Neural crest cell (in vitro differentiated cells): ENCODE measurements around the gene EPHA4. TPM values are rescaled to one million over a fixed set of nuclear protein-coding genes. Genes with fewer than 3 reads are reported as not detected.

Source experiments
- DNase-seq: peaks from one replicate; pipeline ENCODE4 v3.0.0; 2021; ENCODE audit warnings: low read depth, mixed read lengths, low spot score
- H3K27ac Mint-ChIP-seq: one replicate; pipeline ENCODE4 v1.8.0; 2021; ENCODE audit warnings: mild to moderate bottlenecking, mixed read lengths; ENCODE audit not compliant: unreplicated experiment
- H3K27me3 Mint-ChIP-seq: 2 replicates; pipeline ENCODE4 v1.8.0; 2021; ENCODE audit warnings: low read depth, mild to moderate bottlenecking, mixed read lengths
- H3K36me3 Mint-ChIP-seq: 2 replicates; pipeline ENCODE4 v1.8.0; 2021; ENCODE audit warnings: low read depth, mild to moderate bottlenecking, mixed read lengths
- H3K4me1 Mint-ChIP-seq: 2 replicates; pipeline ENCODE4 v1.8.0; 2021; ENCODE audit warnings: mixed read lengths
- H3K4me3 Mint-ChIP-seq: one replicate; pipeline ENCODE4 v1.8.0; 2021; ENCODE audit warnings: mild to moderate bottlenecking, mixed read lengths
- H3K9me3 Mint-ChIP-seq: 2 replicates; pipeline ENCODE4 v1.8.0; 2021; ENCODE audit warnings: mixed read lengths
- CTCF ChIP-seq: fragments of 200-600 bp; sonication (generic); conservative IDR thresholded peaks from 2 replicates; pipeline ENCODE4 v1.5.0; 2021; ENCODE audit warnings: antibody characterized with exemption, mild to moderate bottlenecking
- total RNA-seq: library from RNA; stranded (reverse); gene quantifications from 2 replicates; pipeline ENCODE4 v1.2.1, GENCODE V29; 2021

Gene EPHA4
- total RNA-seq, 1 donor from 2014 or later: 108 TPM

- TF ChIP-seq CTCF: no peak
- DNase-seq: no peak
- Mint-ChIP-seq H3K36me3 (no peaks in the 10 kb centered on the region), H3K4me1 (peaks cover 4% of the 10 kb centered on the region), H3K27ac (no peak overlapping the region), H3K27me3 (no peaks in the 10 kb centered on the region), H3K9me3 (no peaks in the 10 kb centered on the region), H3K4me3 (no peak overlapping the region)
Observed at GRCh38 chr2:221388891-221389290, 183.2 kb downstream of the EPHA4 start.

DNA sequence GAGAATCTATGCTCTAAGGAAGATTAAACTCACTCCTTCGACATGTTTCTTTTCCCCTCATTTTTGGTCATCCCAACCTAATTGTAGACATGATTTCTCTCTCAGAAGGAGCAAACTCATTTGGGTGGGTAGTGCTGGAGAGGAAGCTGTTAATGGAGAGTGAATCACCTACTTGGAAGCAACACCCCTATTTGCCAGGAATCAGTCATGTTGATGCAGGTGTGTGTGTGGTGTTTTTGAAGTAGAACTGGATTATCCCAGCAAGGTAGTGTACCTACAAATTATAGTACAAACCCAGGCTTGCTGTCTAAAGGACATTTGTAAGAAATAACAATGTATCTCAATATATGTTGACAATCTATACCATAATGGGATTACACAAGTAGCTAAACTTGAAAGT lies 186.4 kb downstream of the EPHA4 start:
- H3K9me3 Mint-ChIP-seq: no peaks in the 10 kb centered on the region
- no peaks in the 10 kb centered on the region for H3K36me3 Mint-ChIP-seq
- H3K27ac Mint-ChIP-seq: no peak overlapping the region
- H3K27me3 Mint-ChIP-seq: no peaks in the 10 kb centered on the region
- H3K4me1 Mint-ChIP-seq: no peaks in the 10 kb centered on the region
- H3K4me3 Mint-ChIP-seq: no peak overlapping the region
- DNase-seq: no peak
- no peak for TF ChIP-seq CTCF

DNA sequence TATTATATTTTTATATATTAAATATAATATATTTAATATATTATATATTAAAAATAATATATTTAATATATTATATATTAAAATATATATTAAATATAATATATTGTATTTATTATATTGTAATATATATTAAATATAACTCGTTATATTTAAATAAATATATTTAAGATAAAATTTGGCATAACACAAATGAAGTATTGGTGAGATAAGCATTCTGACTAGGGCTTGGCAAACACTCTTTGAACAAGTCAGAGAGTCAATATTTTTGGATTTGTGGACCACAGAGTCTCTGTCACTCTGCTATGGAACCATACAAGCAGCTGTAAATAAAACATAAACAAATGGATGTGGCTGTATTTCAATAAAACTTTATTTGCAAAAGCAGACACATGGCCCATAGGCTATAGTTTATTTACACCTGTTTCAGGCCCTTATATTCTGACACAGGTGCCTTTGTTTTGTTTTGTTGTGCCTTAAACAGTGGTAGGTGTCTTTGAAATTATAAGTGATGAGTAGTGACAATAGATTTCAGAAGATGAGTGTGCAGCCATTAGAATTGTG lies 190.1 kb downstream of the EPHA4 start:
- no peak overlapping the region for H3K27ac Mint-ChIP-seq
- H3K36me3 Mint-ChIP-seq: no peaks in the 10 kb centered on the region
- H3K4me3 Mint-ChIP-seq: no peak overlapping the region
- no peak for DNase-seq
- no peak for TF ChIP-seq CTCF
- no peaks in the 10 kb centered on the region for H3K27me3 Mint-ChIP-seq
- H3K4me1 Mint-ChIP-seq: no peaks in the 10 kb centered on the region
- H3K9me3 Mint-ChIP-seq: no peaks in the 10 kb centered on the region

- H3K4me1 Mint-ChIP-seq: no peaks in the 10 kb centered on the region
- H3K36me3 Mint-ChIP-seq: no peaks in the 10 kb centered on the region
- no peak for DNase-seq
- H3K4me3 Mint-ChIP-seq: no peak overlapping the region
- no peak overlapping the region for H3K27ac Mint-ChIP-seq
- TF ChIP-seq CTCF: no peak
- H3K27me3 Mint-ChIP-seq: no peaks in the 10 kb centered on the region
- no peaks in the 10 kb centered on the region for H3K9me3 Mint-ChIP-seq
Observed at GRCh38 chr2:221380686-221381085, 191.4 kb downstream of the EPHA4 start.

DNA sequence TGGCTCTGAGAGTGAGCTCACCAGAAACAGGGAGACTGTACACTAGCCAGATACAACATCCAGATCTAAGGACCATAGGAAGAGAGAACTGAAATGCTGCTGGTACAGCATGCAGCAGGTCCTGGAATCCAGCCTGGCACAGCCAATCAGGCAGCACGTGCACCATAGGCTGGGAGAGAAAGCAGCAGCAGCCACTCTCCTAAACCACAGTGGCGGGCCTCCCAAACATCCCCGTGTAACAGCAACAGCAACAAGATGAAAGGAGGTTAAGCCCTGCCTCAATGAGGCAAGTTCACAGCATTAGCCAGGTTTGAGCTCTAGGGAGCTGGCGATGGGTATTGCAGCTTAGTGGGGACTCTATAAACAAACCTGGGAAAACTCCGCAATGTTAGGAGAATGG lies 192.0 kb downstream of the EPHA4 start:
- DNase-seq: no peak
- no peaks in the 10 kb centered on the region for H3K4me1 Mint-ChIP-seq
- no peaks in the 10 kb centered on the region for H3K36me3 Mint-ChIP-seq
- TF ChIP-seq CTCF: no peak
- H3K9me3 Mint-ChIP-seq: no peaks in the 10 kb centered on the region
- H3K27me3 Mint-ChIP-seq: no peaks in the 10 kb centered on the region
- no peak overlapping the region for H3K27ac Mint-ChIP-seq
- no peak overlapping the region for H3K4me3 Mint-ChIP-seq

DNA sequence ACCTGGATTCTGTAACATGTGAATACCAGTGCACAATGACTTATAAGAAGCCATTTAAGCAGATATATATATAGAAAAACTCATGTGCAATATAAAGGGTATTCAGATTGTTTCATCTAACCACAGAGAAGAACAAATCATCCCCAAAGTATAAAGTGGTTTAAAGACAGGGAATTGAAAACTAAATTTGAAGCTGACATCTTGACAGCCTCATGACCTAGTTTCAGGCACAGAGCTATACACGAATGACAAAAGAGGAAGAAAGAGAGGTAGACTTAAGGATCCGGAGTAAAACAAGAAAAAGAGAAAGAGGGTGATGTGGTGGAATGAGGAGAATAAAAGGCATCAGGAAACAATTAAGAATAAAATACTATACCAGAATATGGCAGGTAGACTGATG lies 194.5 kb downstream of the EPHA4 start:
- DNase-seq: no peak
- Mint-ChIP-seq H3K36me3 (no peaks in the 10 kb centered on the region), H3K4me1 (peaks cover 3% of the 10 kb centered on the region), H3K27me3 (no peaks in the 10 kb centered on the region), H3K4me3 (no peak overlapping the region), H3K27ac (no peak overlapping the region), H3K9me3 (peaks cover 3% of the 10 kb centered on the region)
- no peak for TF ChIP-seq CTCF
